ENCODE data around the gene TGM2. TPM values are rescaled to one million over a fixed set of nuclear protein-coding genes. Genes with fewer than 3 reads are reported as not detected.

TGM2 gene
- polyA plus RNA-seq, 1 donor from 2014 or later = not detected

GRCh38 chr20:38115896-38116295, 49.2 kb downstream of the TGM2 start:
- TF ChIP-seq RAD21 (conservative IDR thresholded peaks at IDR 0.05) (no peak), EP300 (conservative IDR thresholded peaks at IDR 0.05; ENCODE audit: poor library complexity, severe bottlenecking) (no peak)

GRCh38 chr20:38115205-38115604, 49.9 kb downstream of the TGM2 start:
- H2AFZ ChIP-seq (ENCODE audit: low read depth, low read length) = no peak overlapping the region
- no peaks in the 10 kb centered on the region for H3K27me3 ChIP-seq (ENCODE audit: insufficient read depth, low read depth, low read length)
- H3K9me3 ChIP-seq (ENCODE audit: low read length) = no peaks in the 10 kb centered on the region
- H3K79me2 ChIP-seq (replicated peaks; ENCODE audit: insufficient read depth, low read length) = no peaks in the 10 kb centered on the region
- no peaks in the 10 kb centered on the region for H3K36me3 ChIP-seq (ENCODE audit: insufficient read depth, low read length)
- H3K9me2 ChIP-seq (ENCODE audit: insufficient read depth, low read length) = no peaks in the 10 kb centered on the region
- TF ChIP-seq SMC3 (conservative IDR thresholded peaks at IDR 0.05; ENCODE audit: poor library complexity) = no peak
- TF ChIP-seq POLR2AphosphoS5 (IDR thresholded peaks at IDR 0.05) = no peak
- no peak for TF ChIP-seq CTCF (IDR thresholded peaks at IDR 0.05; ENCODE audit: poor library complexity, severe bottlenecking)
- TF ChIP-seq MXI1 (conservative IDR thresholded peaks at IDR 0.05; ENCODE audit: poor library complexity, severe bottlenecking) = no peak
- TF ChIP-seq TAF1 (IDR thresholded peaks at IDR 0.05; ENCODE audit: low read depth) = no peak
- no peak for TF ChIP-seq RAD21 (conservative IDR thresholded peaks at IDR 0.05)
- TF ChIP-seq REST (IDR thresholded peaks at IDR 0.05; ENCODE audit: borderline replicate concordance) = no peak
- no peak for TF ChIP-seq EP300 (conservative IDR thresholded peaks at IDR 0.05; ENCODE audit: poor library complexity, severe bottlenecking)
- TF ChIP-seq EZH2 (IDR thresholded peaks at IDR 0.05; ENCODE audit: borderline replicate concordance, insufficient read depth, low read length, poor library complexity, severe bottlenecking) = no peak
- no peak overlapping the region for H3K27ac ChIP-seq (ENCODE audit: low read length)
- H3K9ac ChIP-seq (ENCODE audit: low read length) = no peak overlapping the region
- no peaks in the 10 kb centered on the region for H3F3A ChIP-seq (ENCODE audit: insufficient read depth, low read length, poor library complexity, severe bottlenecking)
- H3K4me3 ChIP-seq (ENCODE audit: low read length) = no peak overlapping the region
- H4K20me1 ChIP-seq (ENCODE audit: insufficient read depth) = no peaks in the 10 kb centered on the region
- no peak overlapping the region for H3K4me2 ChIP-seq (ENCODE audit: low read length)

More at GRCh38 chr20:38115896-38116295, 49.2 kb downstream of the TGM2 start:
- no peak overlapping the region for H3K9ac ChIP-seq (ENCODE audit: low read length)
- H3K4me3 ChIP-seq (ENCODE audit: low read length) = no peak overlapping the region
- no peaks in the 10 kb centered on the region for H4K20me1 ChIP-seq (ENCODE audit: insufficient read depth)
- H3K4me2 ChIP-seq (ENCODE audit: low read length) = no peak overlapping the region
- H2AFZ ChIP-seq (ENCODE audit: low read depth, low read length) = no peak overlapping the region
- no peaks in the 10 kb centered on the region for H3K9me3 ChIP-seq (ENCODE audit: low read length)
- H3K79me2 ChIP-seq (replicated peaks; ENCODE audit: insufficient read depth, low read length) = no peaks in the 10 kb centered on the region
- H3K27ac ChIP-seq (ENCODE audit: low read length) = no peak overlapping the region
- H3K36me3 ChIP-seq (ENCODE audit: insufficient read depth, low read length) = no peaks in the 10 kb centered on the region
- H3K9me2 ChIP-seq (ENCODE audit: insufficient read depth, low read length) = no peaks in the 10 kb centered on the region
- no peaks in the 10 kb centered on the region for H3F3A ChIP-seq (ENCODE audit: insufficient read depth, low read length, poor library complexity, severe bottlenecking)
- no peaks in the 10 kb centered on the region for H3K27me3 ChIP-seq (ENCODE audit: insufficient read depth, low read depth, low read length)

GRCh38 chr20:38114353-38114791, 50.7 kb downstream of the TGM2 start:
- Histone ChIP-seq H3K79me2 (replicated peaks; ENCODE audit: insufficient read depth, low read length) (no peaks in the 10 kb centered on the region), H3K36me3 (ENCODE audit: insufficient read depth, low read length) (no peaks in the 10 kb centered on the region), H3F3A (ENCODE audit: insufficient read depth, low read length, poor library complexity, severe bottlenecking) (no peaks in the 10 kb centered on the region), H3K4me3 (ENCODE audit: low read length) (no peak overlapping the region), H3K27ac (ENCODE audit: low read length) (no peak overlapping the region), H3K9ac (ENCODE audit: low read length) (no peak overlapping the region), H3K9me2 (ENCODE audit: insufficient read depth, low read length) (no peaks in the 10 kb centered on the region), H3K9me3 (ENCODE audit: low read length) (no peaks in the 10 kb centered on the region), H2AFZ (ENCODE audit: low read depth, low read length) (no peak overlapping the region), H4K20me1 (ENCODE audit: insufficient read depth) (no peaks in the 10 kb centered on the region), H3K27me3 (ENCODE audit: insufficient read depth, low read depth, low read length) (no peaks in the 10 kb centered on the region), H3K4me2 (ENCODE audit: low read length) (no peak overlapping the region)
- no peak for TF ChIP-seq EZH2 (IDR thresholded peaks at IDR 0.05; ENCODE audit: borderline replicate concordance, insufficient read depth, low read length, poor library complexity, severe bottlenecking)
- TF ChIP-seq RAD21 (conservative IDR thresholded peaks at IDR 0.05) = no peak
- TF ChIP-seq CTCF (IDR thresholded peaks at IDR 0.05; ENCODE audit: poor library complexity, severe bottlenecking) = no peak
- TF ChIP-seq REST (IDR thresholded peaks at IDR 0.05; ENCODE audit: borderline replicate concordance) = no peak
- TF ChIP-seq POLR2AphosphoS5 (IDR thresholded peaks at IDR 0.05) = no peak
- TF ChIP-seq SMC3 (conservative IDR thresholded peaks at IDR 0.05; ENCODE audit: poor library complexity) = no peak
- no peak for TF ChIP-seq MXI1 (conservative IDR thresholded peaks at IDR 0.05; ENCODE audit: poor library complexity, severe bottlenecking)
- no peak for TF ChIP-seq TAF1 (IDR thresholded peaks at IDR 0.05; ENCODE audit: low read depth)
- TF ChIP-seq EP300 (conservative IDR thresholded peaks at IDR 0.05; ENCODE audit: poor library complexity, severe bottlenecking) = no peak

Measured in neural cell (in vitro differentiated cells).